ENCODE results near the gene ATP2A2. TPM values are rescaled to one million over a fixed set of nuclear protein-coding genes. Genes with fewer than 3 reads are reported as not detected.
A peak's percentile ranks its signal among the peaks of the same experiment; 100 is the strongest.

Gene ATP2A2
- total RNA-seq, 4 donors from 2014 or later, result 128 to 185 (median 178) TPM

DNA sequence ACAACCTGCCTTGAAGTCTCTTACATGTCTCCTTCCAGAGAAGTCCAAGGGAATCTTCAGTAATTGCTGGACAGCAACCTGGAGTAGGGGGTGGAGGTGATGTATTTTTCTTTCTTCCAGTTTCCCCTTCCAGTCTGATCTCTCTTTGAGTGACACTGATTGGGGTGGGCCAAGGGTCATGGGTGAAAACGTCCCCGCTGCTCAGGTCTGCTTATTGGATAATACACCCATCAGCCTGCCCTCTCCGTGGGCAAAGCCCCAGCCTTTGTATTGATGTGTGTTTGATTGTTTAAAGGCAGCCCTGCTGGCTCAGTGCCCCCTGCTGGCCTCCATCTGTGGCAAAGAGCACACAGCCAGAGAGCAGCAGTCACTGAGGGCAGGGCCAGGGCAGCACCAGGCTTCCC is 35.7 kb upstream of the ATP2A2 start:
- H3K36me3 ChIP-seq, result no peaks in the 10 kb centered on the region
- no peaks in the 10 kb centered on the region for H3K27me3 ChIP-seq
- 42% methylated on average over 3 of the region's 3 CpGs; no CpG with 5 or more reads in 1 of the 2 donors for WGBS, 2 donors (ENCODE audit: low coverage in 1 of 2)
- H3K27ac ChIP-seq, result peak overlapping the region; percentile 80 to 89 (median 88)
- DNase-seq, result peak; percentile 81
- intact Hi-C loops (cut with DNase I; ENCODE audit: low total_unique reads) (no loop called here), in situ Hi-C loops (cut with MboI; ENCODE audit: low pct_ligation_motif_present in 1 of 4, low pct_unique_long_range_greater_than_20kb in 1 of 4, low sequenced_read_pairs in 3 of 4) (no loop called here)
- H3K9me3 ChIP-seq, result no peaks in the 10 kb centered on the region
- peaks cover 27 to 51% (median 48%) of the 10 kb centered on the region in 4 donors for H3K4me1 ChIP-seq
- no peak overlapping the region for H3K4me3 ChIP-seq
- no peak for TF ChIP-seq EP300 (IDR thresholded peaks at IDR 0.05; ENCODE audit: low read depth)
- TF ChIP-seq POLR2AphosphoS5 (IDR thresholded peaks at IDR 0.05), result peak in 2 of 3 donors; percentile 22 to 44
- TF ChIP-seq, protein P1, sequence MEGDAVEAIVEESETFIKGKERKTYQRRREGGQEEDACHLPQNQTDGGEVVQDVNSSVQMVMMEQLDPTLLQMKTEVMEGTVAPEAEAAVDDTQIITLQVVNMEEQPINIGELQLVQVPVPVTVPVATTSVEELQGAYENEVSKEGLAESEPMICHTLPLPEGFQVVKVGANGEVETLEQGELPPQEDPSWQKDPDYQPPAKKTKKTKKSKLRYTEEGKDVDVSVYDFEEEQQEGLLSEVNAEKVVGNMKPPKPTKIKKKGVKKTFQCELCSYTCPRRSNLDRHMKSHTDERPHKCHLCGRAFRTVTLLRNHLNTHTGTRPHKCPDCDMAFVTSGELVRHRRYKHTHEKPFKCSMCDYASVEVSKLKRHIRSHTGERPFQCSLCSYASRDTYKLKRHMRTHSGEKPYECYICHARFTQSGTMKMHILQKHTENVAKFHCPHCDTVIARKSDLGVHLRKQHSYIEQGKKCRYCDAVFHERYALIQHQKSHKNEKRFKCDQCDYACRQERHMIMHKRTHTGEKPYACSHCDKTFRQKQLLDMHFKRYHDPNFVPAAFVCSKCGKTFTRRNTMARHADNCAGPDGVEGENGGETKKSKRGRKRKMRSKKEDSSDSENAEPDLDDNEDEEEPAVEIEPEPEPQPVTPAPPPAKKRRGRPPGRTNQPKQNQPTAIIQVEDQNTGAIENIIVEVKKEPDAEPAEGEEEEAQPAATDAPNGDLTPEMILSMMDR (IDR thresholded peaks at IDR 0.05), result peak; percentile 36 to 67 (median 51)

DNA sequence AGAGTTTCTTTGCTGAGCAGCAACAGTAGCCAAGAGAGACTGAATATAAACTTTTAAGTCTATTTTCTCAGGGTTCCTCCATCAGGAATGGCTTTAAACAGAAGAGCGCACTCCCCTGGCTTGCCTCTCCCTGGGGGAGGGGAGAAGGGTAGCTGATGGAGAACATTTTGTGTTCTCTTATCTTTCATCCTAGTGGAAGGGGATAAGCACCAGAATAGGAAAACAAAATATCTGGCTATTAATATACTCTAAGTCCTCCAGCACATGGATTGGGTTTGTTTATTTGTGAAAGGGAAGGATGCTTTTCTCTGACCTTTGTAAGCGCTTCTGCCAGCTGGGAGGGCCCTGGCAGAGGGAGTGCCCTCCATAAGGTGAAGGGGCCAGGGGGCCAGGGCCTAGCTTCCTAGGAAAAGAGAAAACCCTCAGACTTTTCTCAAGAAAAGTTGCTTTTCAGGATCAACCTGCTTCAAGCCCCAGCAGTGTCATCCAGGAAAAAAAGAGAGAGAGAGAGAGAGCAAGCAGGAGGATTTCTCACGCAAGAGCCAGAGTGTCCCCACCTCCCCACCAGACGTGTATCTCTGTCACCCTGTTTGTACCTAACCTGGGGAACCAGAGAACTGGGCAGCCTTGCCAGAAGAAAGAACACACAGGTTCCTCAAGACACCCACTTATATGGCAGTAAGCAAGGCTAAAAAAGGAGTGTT is 34.3 kb upstream of the ATP2A2 start:
- peak in 2 of 3 donors; percentile 64 to 66 for TF ChIP-seq POLR2AphosphoS5 (IDR thresholded peaks at IDR 0.05)
- TF ChIP-seq, protein P1 (IDR thresholded peaks at IDR 0.05), result no peak
- peak overlapping the region; percentile 80 to 89 (median 88) for H3K27ac ChIP-seq
- 47 to 50% methylated on average over 1 to 4 of the region's 4 CpGs for WGBS, 2 donors (ENCODE audit: low coverage in 1 of 2)
- H3K9me3 ChIP-seq, result no peaks in the 10 kb centered on the region
- in situ Hi-C loops (cut with MboI; ENCODE audit: low pct_ligation_motif_present in 1 of 4, low pct_unique_long_range_greater_than_20kb in 1 of 4, low sequenced_read_pairs in 3 of 4) (no loop called here), intact Hi-C loops (cut with DNase I; ENCODE audit: low total_unique reads) (no loop called here)
- H3K4me3 ChIP-seq, result peak overlapping the region in 2 of 4 donors; percentile 6 to 15
- no peaks in the 10 kb centered on the region for H3K36me3 ChIP-seq
- DNase-seq, result no peak
- peaks cover 27 to 57% (median 51%) of the 10 kb centered on the region in 4 donors for H3K4me1 ChIP-seq
- no peaks in the 10 kb centered on the region for H3K27me3 ChIP-seq

DNA sequence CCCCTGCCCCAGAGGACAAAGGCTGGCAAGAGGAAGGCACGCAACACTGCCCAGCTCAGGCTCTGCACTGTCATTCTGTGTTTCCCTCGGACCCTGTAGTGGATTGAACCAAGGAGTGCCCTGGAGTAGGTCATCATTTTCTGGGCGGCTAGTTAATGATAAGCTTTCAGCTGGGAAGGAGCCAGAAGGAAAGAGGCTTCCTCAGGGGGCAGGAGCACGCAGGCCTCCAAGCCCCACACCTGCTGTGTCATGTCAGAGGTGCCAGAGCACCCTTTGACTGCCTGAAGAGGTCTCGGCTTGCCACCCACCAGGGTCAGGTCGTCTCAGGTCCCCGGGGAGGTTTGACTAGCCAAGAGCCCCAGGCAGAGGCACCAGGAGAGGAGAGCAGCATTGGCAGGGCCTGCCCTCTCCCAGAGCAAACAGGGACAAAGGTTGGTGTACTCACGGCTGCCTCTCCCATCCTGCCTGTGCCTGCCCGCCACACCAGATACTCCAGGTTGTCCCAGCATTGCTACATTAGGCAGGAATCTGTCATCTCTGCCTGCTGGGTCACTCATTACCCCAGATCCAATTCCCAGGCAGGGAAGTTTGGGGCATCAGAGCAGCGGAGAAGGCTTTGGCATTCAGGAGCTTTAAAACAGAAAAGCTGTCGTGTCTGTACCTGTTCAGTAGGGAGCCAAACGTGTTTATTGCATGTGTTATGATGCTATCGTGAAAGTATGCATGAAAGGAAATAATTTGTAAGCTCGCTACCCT is 33.5 kb upstream of the ATP2A2 start:
- peaks cover 27 to 57% (median 51%) of the 10 kb centered on the region in 4 donors for H3K4me1 ChIP-seq
- intact Hi-C loops (cut with DNase I; ENCODE audit: low total_unique reads), result no loop called here
- peak overlapping the region; percentile 80 to 89 (median 88) for H3K27ac ChIP-seq
- TF ChIP-seq EP300 (IDR thresholded peaks at IDR 0.05; ENCODE audit: low read depth) (no peak), POLR2A (IDR thresholded peaks at IDR 0.05) (peak; percentile 73), POLR2AphosphoS5 (IDR thresholded peaks at IDR 0.05) (peak; percentile 22 to 80 (median 77))
- TF ChIP-seq, protein P1 (IDR thresholded peaks at IDR 0.05), result no peak
- 38 to 44% methylated on average over 3 to 14 of the region's 14 CpGs for WGBS, 2 donors (ENCODE audit: low coverage in 1 of 2)
- DNase-seq, result peak; percentile 84
- H3K36me3 ChIP-seq, result no peaks in the 10 kb centered on the region
- no peaks in the 10 kb centered on the region for H3K9me3 ChIP-seq
- in situ Hi-C loops (cut with MboI; ENCODE audit: low pct_ligation_motif_present in 1 of 4, low pct_unique_long_range_greater_than_20kb in 1 of 4, low sequenced_read_pairs in 3 of 4), result no loop called here
- no peaks in the 10 kb centered on the region for H3K27me3 ChIP-seq
- H3K4me3 ChIP-seq, result peak overlapping the region in 2 of 4 donors; percentile 6 to 15

DNA sequence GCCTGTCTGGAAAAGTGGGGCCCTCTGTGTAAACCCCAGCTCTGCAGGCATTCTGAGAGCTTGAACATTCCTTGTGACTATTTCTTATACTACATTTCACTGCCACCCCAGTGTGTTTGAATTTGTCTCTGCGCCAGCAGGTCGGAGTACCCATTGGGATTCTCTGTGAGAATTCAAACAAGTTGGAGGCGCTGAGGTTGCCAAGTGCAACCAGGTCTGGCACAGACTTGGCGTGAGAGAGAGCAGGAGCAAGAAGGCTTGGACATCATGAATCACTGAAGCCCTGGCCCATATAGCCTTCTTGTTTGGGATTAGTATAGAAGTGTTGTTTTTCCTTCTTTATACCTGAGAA is 33.0 kb upstream of the ATP2A2 start:
- in situ Hi-C loops (cut with MboI; ENCODE audit: low pct_ligation_motif_present in 1 of 4, low pct_unique_long_range_greater_than_20kb in 1 of 4, low sequenced_read_pairs in 3 of 4), result no loop called here
- Histone ChIP-seq H3K36me3 (no peaks in the 10 kb centered on the region), H3K4me3 (no peak overlapping the region), H3K27me3 (no peaks in the 10 kb centered on the region), H3K4me1 (peaks cover 27 to 59% (median 52%) of the 10 kb centered on the region in 4 donors), H3K9me3 (no peaks in the 10 kb centered on the region), H3K27ac (peak overlapping the region; percentile 80 to 89 (median 88))
- no peak for DNase-seq
- intact Hi-C loops (cut with DNase I; ENCODE audit: low total_unique reads), result no loop called here
- 29 to 72% methylated on average over 3 to 4 of the region's 4 CpGs for WGBS, 2 donors (ENCODE audit: low coverage in 1 of 2)
- TF ChIP-seq POLR2AphosphoS5 (IDR thresholded peaks at IDR 0.05) (no peak), EP300 (IDR thresholded peaks at IDR 0.05; ENCODE audit: low read depth) (no peak), POLR2A (IDR thresholded peaks at IDR 0.05) (no peak)
- TF ChIP-seq, protein P1 (IDR thresholded peaks at IDR 0.05), result no peak
